GM18517 (cell line): ENCODE data around the gene ABCB8.

Source experiments
- ATAC-seq: cut with Tn5 transposase; IDR thresholded peaks from one replicate; pipeline ENCODE4 v1.9.1; 2021; ENCODE audit warnings: mild to moderate bottlenecking, moderate library complexity; ENCODE audit not compliant: unreplicated experiment

The ABCB8 gene

GRCh38 chr7:151083071-151083823 is 55.0 kb downstream of the ABCB8 start, which contains the start of gene TMUB1:
TMUB1 (minus strand) TSS chr7:151083493; CDS start chr7:151082563, 930 bp downstream.
- ATAC-seq, result peak; percentile 44

- ATAC-seq, result no peak
These were observed 55.5 kb downstream of the ABCB8 start for GRCh38 chr7:151083824-151084160.

- no peak for ATAC-seq
These were observed 57.1 kb downstream of the ABCB8 start for GRCh38 chr7:151085329-151085690.

GRCh38 chr7:151085691-151086620 is 57.7 kb downstream of the ABCB8 start, which contains the start of gene AGAP3:
AGAP3 (plus strand) TSS chr7:151086475; CDS start chr7:151086742, 267 bp downstream.
- no peak for ATAC-seq

GRCh38 chr7:151086802-151087244 is 58.6 kb downstream of the ABCB8 start:
- no peak for ATAC-seq

GRCh38 chr7:151087245-151088018 is 59.2 kb downstream of the ABCB8 start:
- peak; percentile 27 for ATAC-seq

- no peak for ATAC-seq
These were observed 60.0 kb downstream of the ABCB8 start for GRCh38 chr7:151088019-151088855.

GRCh38 chr7:151088856-151089699 is 60.8 kb downstream of the ABCB8 start:
- ATAC-seq, result no peak

- ATAC-seq, result no peak
These were observed 61.9 kb downstream of the ABCB8 start for GRCh38 chr7:151089893-151090730.

- no peak for ATAC-seq
These were observed 62.8 kb downstream of the ABCB8 start for GRCh38 chr7:151091003-151091402.

GRCh38 chr7:151091431-151091830 is 63.2 kb downstream of the ABCB8 start:
- ATAC-seq, result no peak

- ATAC-seq, result no peak
These were observed 63.7 kb downstream of the ABCB8 start for GRCh38 chr7:151091988-151092387.

GRCh38 chr7:151093748-151094147 is 65.5 kb downstream of the ABCB8 start:
- no peak for ATAC-seq

GRCh38 chr7:151094675-151095074 is 66.4 kb downstream of the ABCB8 start:
- no peak for ATAC-seq

- no peak for ATAC-seq
These were observed 67.0 kb downstream of the ABCB8 start for GRCh38 chr7:151095123-151095797.

GRCh38 chr7:151095828-151096475 is 67.7 kb downstream of the ABCB8 start:
- ATAC-seq, result no peak
